HCT116 (cell line): ENCODE data around the gene LMNTD1. TPM values are rescaled to one million over a fixed set of nuclear protein-coding genes. Genes with fewer than 3 reads are reported as not detected.

Source experiments
- ATAC-seq: fragments of 200-7000 bp; cut with Tn5 transposase; 2 replicates; pipeline ENCODE4 v1.9.1; 2020; ENCODE audit warnings: mild to moderate bottlenecking, moderate library complexity
- BruUV-seq: library from RNA; stranded (reverse); fragments of 400-500 nt; replicated peaks from 2 replicates; lab custom pipeline; 2021; lab: Mats Ljungman, UMichigan
- CTCF ChIA-PET: fragments of 300-600 bp; sonication (Branson Sonifier 250); formaldehyde crosslinking; loops from one replicate; lab custom pipeline; 2021; ENCODE audit warnings: antibody characterized with exemption; lab: Charles Lee
- POLR2A ChIA-PET: fragments of 300-600, 350-600 bp; sonication (Branson Sonifier 250); formaldehyde crosslinking; loops from one replicate; lab custom pipeline; 2021; ENCODE audit warnings: antibody characterized with exemption; lab: Charles Lee
- RAD21 ChIA-PET, 2 experiments: fragments of 300-600 bp; sonication (Branson Sonifier 250); formaldehyde crosslinking; loops; one replicate each; lab custom pipeline; 2023; ENCODE audit warnings: low total read pairs in 2 of 2; ENCODE audit not compliant: uncharacterized antibody in 2 of 2, unreplicated experiment in 2 of 2, low non-redundant PET in 1 of 2; lab: Charles Lee
- DNase-seq: peaks from one replicate; pipeline ENCODE4 v3.0.0-alpha.2; 2010; ENCODE audit warnings: low read depth, low spot score
- H2AFZ ChIP-seq: fragments of 200-600 bp; shearing (Covaris generic), sonication (generic); 2 replicates; pipeline ENCODE4 v1.6.1; 2017; ENCODE audit warnings: low read depth, mixed run types, mixed read lengths, antibody characterized with exemption, low read length; ENCODE audit not compliant: poor library complexity, severe bottlenecking
- H3K27ac ChIP-seq: 2 replicates; pipeline ENCODE4 v1.5.1; 2012; ENCODE audit warnings: low read depth, low read length
- H3K27me3 ChIP-seq: fragments of 200-600 bp; sonication (generic); 2 replicates; pipeline ENCODE4 v1.6.1; 2016; ENCODE audit warnings: mixed run types, low read length, mixed read lengths; ENCODE audit not compliant: insufficient read depth
- H3K36me3 ChIP-seq, 2 experiments: fragments of 200-500 bp in 1 of 2; fragments of 200-600 bp in 1 of 2; sonication (Bioruptor generic) in 1 of 2; sonication (generic) in 1 of 2; 2 replicates each; pipeline versions ENCODE4 v1.5.1 to v1.6.1; 2014 to 2016; ENCODE audit warnings: low read length in 2 of 2, inconsistent platforms in 1 of 2, mixed read lengths in 1 of 2, mixed run types in 1 of 2; ENCODE audit not compliant: insufficient read depth in 2 of 2, control insufficient read depth in 1 of 2
- H3K4me1 ChIP-seq, 2 experiments: fragments of 200-600 bp in 1 of 2; sonication (generic) in 1 of 2; 2 replicates each; pipeline versions ENCODE4 v1.5.1 to v1.6.1; 2012 to 2017; ENCODE audit warnings: low read length in 2 of 2, inconsistent platforms in 1 of 2, mild to moderate bottlenecking in 1 of 2, mixed read lengths in 1 of 2, mixed run types in 1 of 2, moderate library complexity in 1 of 2; ENCODE audit not compliant: insufficient read depth in 2 of 2, control insufficient read depth in 1 of 2
- H3K4me2 ChIP-seq: fragments of 200-600 bp; sonication (generic); 2 replicates; pipeline ENCODE4 v1.6.1; 2017; ENCODE audit warnings: mixed run types, low read length, mixed read lengths
- H3K4me3 ChIP-seq, 2 experiments: fragments of 200-600 bp in 1 of 2; sonication (generic) in 1 of 2; replicated peaks in 1 of 2; 2 replicates each; pipeline ENCODE4 v1.5.1; 2011 to 2016; ENCODE audit warnings: low read length in 2 of 2, control low read depth in 1 of 2, low read depth in 1 of 2, mild to moderate bottlenecking in 1 of 2, mixed read lengths in 1 of 2, mixed run types in 1 of 2
- H3K79me2 ChIP-seq: fragments of 200-600 bp; sonication (generic); 2 replicates; pipeline ENCODE4 v1.6.1; 2017; ENCODE audit warnings: mild to moderate bottlenecking, mixed run types, low read length, moderate library complexity, mixed read lengths; ENCODE audit not compliant: insufficient read depth
- H3K9ac ChIP-seq: fragments of 200-600 bp; sonication (generic); 2 replicates; pipeline ENCODE4 v1.6.1; 2016; ENCODE audit warnings: low read length, mixed read lengths
- H3K9me2 ChIP-seq: fragments of 200-600 bp; sonication (generic), shearing (Covaris generic); 2 replicates; pipeline ENCODE4 v1.6.1; 2017; ENCODE audit warnings: mixed run types, mild to moderate bottlenecking, moderate library complexity; ENCODE audit not compliant: insufficient read depth
- H3K9me3 ChIP-seq, 2 experiments: fragments of 200-500 bp in 1 of 2; fragments of 200-600 bp in 1 of 2; sonication (Bioruptor generic) in 1 of 2; sonication (generic) in 1 of 2; 2 replicates each; pipeline ENCODE4 v1.6.1; 2014 to 2017; ENCODE audit warnings: low read length in 2 of 2, mixed read lengths in 2 of 2, inconsistent platforms in 1 of 2, low read depth in 1 of 2, mild to moderate bottlenecking in 1 of 2, mixed run types in 1 of 2, moderate library complexity in 1 of 2; ENCODE audit not compliant: control insufficient read depth in 1 of 2, insufficient read depth in 1 of 2
- H4K20me1 ChIP-seq: fragments of 200-600 bp; sonication (generic), shearing (Covaris generic); 2 replicates; pipeline ENCODE4 v1.6.1; 2017; ENCODE audit warnings: mixed run types, mild to moderate bottlenecking, moderate library complexity; ENCODE audit not compliant: insufficient read depth
- CBX3 ChIP-seq: IDR thresholded peaks from 2 replicates; pipeline ENCODE4 v1.6.1; 2012; ENCODE audit warnings: low read depth
- CEBPB ChIP-seq: IDR thresholded peaks from 2 replicates; pipeline ENCODE4 v1.6.1; 2012; ENCODE audit warnings: low read depth
- ELF1 ChIP-seq: IDR thresholded peaks from 2 replicates; pipeline ENCODE4 v1.6.1; 2012; ENCODE audit warnings: low read depth, borderline replicate concordance
- EZH2 ChIP-seq: fragments of 200-600 bp; sonication (generic); IDR thresholded peaks from 2 replicates; pipeline ENCODE4 v1.6.1; 2017; ENCODE audit warnings: antibody characterized with exemption, mixed run types
- POLR2A ChIP-seq: IDR thresholded peaks from 2 replicates; pipeline ENCODE4 v1.7.0; 2011; ENCODE audit warnings: borderline replicate concordance; ENCODE audit not compliant: insufficient read depth, insufficient read length; ENCODE audit errors: extremely low read depth
- POLR2AphosphoS5 ChIP-seq: IDR thresholded peaks from 2 replicates; pipeline ENCODE4 v1.6.1; 2011; ENCODE audit warnings: mild to moderate bottlenecking, low read depth, low read length, moderate library complexity
- RAD21 ChIP-seq: IDR thresholded peaks from 2 replicates; pipeline ENCODE4 v1.6.1; 2012; ENCODE audit warnings: low read depth, mild to moderate bottlenecking
- SIN3A ChIP-seq: IDR thresholded peaks from 2 replicates; pipeline ENCODE4 v1.6.1; 2012; ENCODE audit warnings: low read depth
- TCF7L2 ChIP-seq: IDR thresholded peaks from 2 replicates; pipeline ENCODE4 v1.7.0; 2011; ENCODE audit warnings: borderline replicate concordance, inconsistent platforms; ENCODE audit not compliant: insufficient read depth, insufficient read length; ENCODE audit errors: extremely low read depth
- intact Hi-C: fragments of 100-400 bp; cut with micrococcal nuclease; formaldehyde crosslinking; loops from 2 replicates; pipeline ENCODE4 v1.10.0; 2022
- total RNA-seq: library from RNA; stranded (reverse); gene quantifications from one replicate; pipeline ENCODE4 v1.2.1, GENCODE V29; 2021; ENCODE audit not compliant: unreplicated experiment
- TF ChIP-seq, protein P1 (sequence below), 3 experiments: fragments of 200-600 bp in 1 of 3; sonication (generic) in 1 of 3; IDR thresholded peaks in 2 of 3; conservative IDR thresholded peaks in 1 of 3; 2 replicates each; pipeline ENCODE4 v1.5.1; 2012 to 2017; ENCODE audit warnings: low read depth in 2 of 3, low read length in 2 of 3, antibody characterized with exemption in 1 of 3, borderline replicate concordance in 1 of 3, control low read depth in 1 of 3, mild to moderate bottlenecking in 1 of 3, mixed read lengths in 1 of 3, mixed run types in 1 of 3, moderate library complexity in 1 of 3; ENCODE audit not compliant: insufficient read depth in 1 of 3

The LMNTD1 gene
- total RNA-seq, 1 experiment from 2014 or later = not detected

DNA sequence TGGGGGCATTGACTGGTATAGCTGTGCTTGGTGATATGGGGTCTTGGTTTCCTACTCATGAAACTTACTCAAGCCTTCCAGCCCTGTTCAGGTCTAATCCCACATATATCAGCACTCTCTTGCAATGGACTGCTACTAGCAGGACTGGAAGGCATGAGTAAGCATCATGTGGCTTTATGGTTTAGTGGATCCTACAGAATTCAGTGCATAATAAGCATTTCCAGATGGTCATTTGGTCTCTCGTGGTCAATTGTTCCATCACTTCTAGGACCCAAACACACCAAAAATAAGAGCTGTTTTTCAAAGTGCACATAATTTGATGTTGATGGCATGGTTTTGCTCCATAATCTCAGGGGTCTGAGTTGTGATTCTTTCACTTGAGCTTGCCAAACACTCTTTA, 114.4 kb downstream of the LMNTD1 start:
- POLR2A ChIA-PET = no interaction called here

DNA sequence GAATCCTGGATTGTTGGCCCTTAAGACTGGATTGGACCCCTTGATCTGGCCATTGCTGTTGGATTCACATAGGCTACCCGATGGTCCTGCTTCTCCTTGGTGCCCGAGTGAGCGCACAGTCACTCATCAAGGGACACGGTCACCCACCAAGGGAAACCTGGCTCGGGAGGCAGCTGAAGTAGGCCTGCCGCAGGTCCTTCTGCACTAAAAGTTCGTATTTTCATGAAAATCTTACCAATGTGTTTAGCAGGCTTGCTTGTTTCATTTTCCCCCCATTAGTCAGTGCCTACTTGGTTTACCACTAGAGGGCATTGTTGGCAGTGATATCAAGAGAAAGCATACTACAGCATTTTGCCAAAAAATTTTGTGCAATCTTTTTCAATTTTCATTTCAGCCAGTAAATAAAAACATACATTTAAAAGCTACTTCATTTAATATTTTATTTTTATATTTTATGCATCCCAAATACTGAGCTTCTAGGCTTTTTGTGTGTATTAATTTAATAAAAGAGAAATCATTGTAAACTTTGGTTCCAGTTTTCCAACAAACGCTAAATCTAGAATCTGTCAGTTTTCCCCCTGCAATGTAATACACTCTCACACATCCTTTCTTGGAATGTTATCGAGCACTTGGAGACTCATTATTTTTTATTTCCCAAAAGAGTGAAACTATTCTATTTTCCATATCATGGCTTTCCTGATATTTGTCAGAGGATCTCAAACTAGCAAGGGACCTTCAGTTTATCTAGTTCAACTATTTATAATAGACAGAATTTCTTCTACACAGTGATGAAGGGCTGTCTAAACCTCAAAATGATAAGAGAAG, 116.7 kb downstream of the LMNTD1 start:
- Histone ChIP-seq H3K4me2 (peak overlapping the region; percentile 91), H3K9me3 (no peaks in the 10 kb centered on the region), H3K4me3 (peak overlapping the region; percentile 39 to 61), H4K20me1 (no peaks in the 10 kb centered on the region), H3K27me3 (no peaks in the 10 kb centered on the region), H3K36me3 (no peaks in the 10 kb centered on the region), H3K79me2 (no peaks in the 10 kb centered on the region), H2AFZ (peak overlapping the region; percentile 100), H3K27ac (no peak overlapping the region), H3K4me1 (peaks cover 16 to 26% of the 10 kb centered on the region in 2 experiments), H3K9ac (peak overlapping the region; percentile 48), H3K9me2 (no peaks in the 10 kb centered on the region)
- peak; percentile 83 for ATAC-seq
- RAD21 ChIA-PET = no interaction called here
- TF ChIP-seq RAD21 = peak; percentile 88
- no peak for TF ChIP-seq EZH2
- TF ChIP-seq, protein P1, sequence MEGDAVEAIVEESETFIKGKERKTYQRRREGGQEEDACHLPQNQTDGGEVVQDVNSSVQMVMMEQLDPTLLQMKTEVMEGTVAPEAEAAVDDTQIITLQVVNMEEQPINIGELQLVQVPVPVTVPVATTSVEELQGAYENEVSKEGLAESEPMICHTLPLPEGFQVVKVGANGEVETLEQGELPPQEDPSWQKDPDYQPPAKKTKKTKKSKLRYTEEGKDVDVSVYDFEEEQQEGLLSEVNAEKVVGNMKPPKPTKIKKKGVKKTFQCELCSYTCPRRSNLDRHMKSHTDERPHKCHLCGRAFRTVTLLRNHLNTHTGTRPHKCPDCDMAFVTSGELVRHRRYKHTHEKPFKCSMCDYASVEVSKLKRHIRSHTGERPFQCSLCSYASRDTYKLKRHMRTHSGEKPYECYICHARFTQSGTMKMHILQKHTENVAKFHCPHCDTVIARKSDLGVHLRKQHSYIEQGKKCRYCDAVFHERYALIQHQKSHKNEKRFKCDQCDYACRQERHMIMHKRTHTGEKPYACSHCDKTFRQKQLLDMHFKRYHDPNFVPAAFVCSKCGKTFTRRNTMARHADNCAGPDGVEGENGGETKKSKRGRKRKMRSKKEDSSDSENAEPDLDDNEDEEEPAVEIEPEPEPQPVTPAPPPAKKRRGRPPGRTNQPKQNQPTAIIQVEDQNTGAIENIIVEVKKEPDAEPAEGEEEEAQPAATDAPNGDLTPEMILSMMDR (IDR thresholded peaks at IDR 0.05 in 2 of 3, conservative IDR thresholded peaks at IDR 0.05 in 1 of 3; ENCODE audit: borderline replicate concordance in 1 of 3, insufficient read depth in 1 of 3, low read depth in 2 of 3, low read length in 2 of 3) = peak; percentile 71 to 86 (median 86); a peak in 5 of 6 replicates
- TF ChIP-seq TCF7L2 = no peak
- 0 out of 2 replicates have a peak, but pooled peaks have one; percentile 26 for TF ChIP-seq CBX3
- no peak for TF ChIP-seq CEBPB
- intact Hi-C loops = loop anchor here (1.0 to 5.0 kb wide), 3 partner anchors 121 to 593 kb away; no protein-coding TSS in a partner anchor
- no TSS peak for BruUV-seq
- DNase-seq = peak; percentile 70
- CTCF ChIA-PET = interaction anchor here (0.8 to 3.5 kb wide), 6 partner anchors 49 to 655 kb away, joined by 3 to 17 read pairs (median 4); no protein-coding TSS in a partner anchor
- POLR2A ChIA-PET = no interaction called here

More for the DNA sequence above, 114.4 kb downstream of the LMNTD1 start:
- Histone ChIP-seq H3K4me1 (peaks cover 10 to 20% of the 10 kb centered on the region in 2 experiments), H4K20me1 (no peaks in the 10 kb centered on the region), H2AFZ (no peak overlapping the region), H3K4me2 (no peak overlapping the region), H3K36me3 (no peaks in the 10 kb centered on the region), H3K27me3 (no peaks in the 10 kb centered on the region), H3K79me2 (no peaks in the 10 kb centered on the region), H3K4me3 (no peak overlapping the region)
- intact Hi-C loops = loop anchor here (5.0 kb wide), 1 partner anchor 239 kb away; no protein-coding TSS in a partner anchor
- no peak for ATAC-seq
- CTCF ChIA-PET = no interaction called here
- no peak for TF ChIP-seq EZH2
- TF ChIP-seq SIN3A = no peak
- TF ChIP-seq ELF1 = no peak
- no peak for TF ChIP-seq POLR2A
- no peak for TF ChIP-seq POLR2AphosphoS5
- TF ChIP-seq, all 23 proteins: peak for 0
- no peak overlapping the region for H3K9ac ChIP-seq
- BruUV-seq = no TSS peak
- no peak overlapping the region for H3K27ac ChIP-seq
- DNase-seq = no peak
- H3K9me3 ChIP-seq = no peaks in the 10 kb centered on the region
- no peaks in the 10 kb centered on the region for H3K9me2 ChIP-seq
- RAD21 ChIA-PET = no interaction called here
